Adrenal gland (tissue), 5 donors: Measurements from ENCODE around the gene DAZAP2.

Experiments
- POLR2A ChIP-seq, 2 donors: fragments of 450-650 bp; IDR thresholded peaks; one replicate each; pipeline ENCODE4 v1.6.1; 2017; ENCODE audit warnings: antibody characterized with exemption in 2 of 2, mild to moderate bottlenecking in 2 of 2, moderate library complexity in 1 of 2
- TF ChIP-seq, protein P1 (sequence below), 6 experiments: fragments of 450-650 bp in 4 of 6; fragments of 200-600 bp in 2 of 6; sonication (generic) in 1 of 6; IDR thresholded peaks; 1 replicate in 5 of 6; 2 replicates in 1 of 6; pipeline versions ENCODE4 v1.5.1 to v1.8.0; 2016 to 2021; ENCODE audit warnings: antibody characterized with exemption in 6 of 6, mild to moderate bottlenecking in 2 of 6, moderate library complexity in 1 of 6
- donor health status: DM: no; HTN: no; CAD: no.

DNA sequence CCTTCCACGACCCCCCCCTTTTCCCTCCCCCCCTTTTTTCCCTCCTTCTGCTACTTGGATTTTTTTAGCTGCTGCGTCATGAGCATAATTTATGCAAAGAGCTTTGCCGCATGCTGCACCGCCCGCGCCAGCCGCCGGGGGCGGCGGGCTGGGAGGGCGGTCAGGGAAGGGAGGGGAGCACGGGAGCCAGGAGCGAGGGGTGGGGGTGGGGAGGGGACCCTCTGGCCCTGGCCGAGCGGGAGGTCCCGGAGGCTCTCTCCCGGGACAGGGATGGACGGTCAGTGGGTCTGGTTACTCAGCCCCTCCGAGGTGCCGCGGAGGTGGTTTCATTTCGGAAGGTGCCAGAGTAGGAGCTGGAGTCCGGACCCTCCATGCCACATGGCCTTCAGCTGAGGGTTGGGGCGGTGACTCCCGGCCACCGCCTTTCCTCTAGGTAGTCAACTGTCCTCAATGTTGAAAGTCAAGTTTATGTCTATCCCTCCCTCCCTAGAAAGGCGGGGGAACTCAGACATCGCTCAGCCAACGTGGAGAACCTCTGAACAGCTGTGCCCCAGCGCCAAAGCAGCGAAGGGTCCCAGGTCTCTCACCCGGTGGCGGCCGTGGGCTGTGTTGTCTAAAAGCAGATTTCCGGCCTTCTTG is 20.5 kb upstream of the DAZAP2 start, which contains the start of gene POU6F1:
- TF ChIP-seq, protein P1, sequence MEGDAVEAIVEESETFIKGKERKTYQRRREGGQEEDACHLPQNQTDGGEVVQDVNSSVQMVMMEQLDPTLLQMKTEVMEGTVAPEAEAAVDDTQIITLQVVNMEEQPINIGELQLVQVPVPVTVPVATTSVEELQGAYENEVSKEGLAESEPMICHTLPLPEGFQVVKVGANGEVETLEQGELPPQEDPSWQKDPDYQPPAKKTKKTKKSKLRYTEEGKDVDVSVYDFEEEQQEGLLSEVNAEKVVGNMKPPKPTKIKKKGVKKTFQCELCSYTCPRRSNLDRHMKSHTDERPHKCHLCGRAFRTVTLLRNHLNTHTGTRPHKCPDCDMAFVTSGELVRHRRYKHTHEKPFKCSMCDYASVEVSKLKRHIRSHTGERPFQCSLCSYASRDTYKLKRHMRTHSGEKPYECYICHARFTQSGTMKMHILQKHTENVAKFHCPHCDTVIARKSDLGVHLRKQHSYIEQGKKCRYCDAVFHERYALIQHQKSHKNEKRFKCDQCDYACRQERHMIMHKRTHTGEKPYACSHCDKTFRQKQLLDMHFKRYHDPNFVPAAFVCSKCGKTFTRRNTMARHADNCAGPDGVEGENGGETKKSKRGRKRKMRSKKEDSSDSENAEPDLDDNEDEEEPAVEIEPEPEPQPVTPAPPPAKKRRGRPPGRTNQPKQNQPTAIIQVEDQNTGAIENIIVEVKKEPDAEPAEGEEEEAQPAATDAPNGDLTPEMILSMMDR (IDR thresholded peaks at IDR 0.05), result peak; percentile 37 to 73 (median 65)
- peak in 1 of 2 donors; percentile 27 for TF ChIP-seq POLR2A (IDR thresholded peaks at IDR 0.05)
